Measurements from ENCODE around the gene STAP1.

- TF ChIP-seq CTCF (IDR thresholded peaks at IDR 0.05; ENCODE audit: low read depth, low read length, missing input control) (no peak), RAD21 (IDR thresholded peaks at IDR 0.05) (no peak), RXRA (IDR thresholded peaks at IDR 0.05) (no peak), SP1 (IDR thresholded peaks at IDR 0.05) (no peak), TAF1 (conservative IDR thresholded peaks at IDR 0.05) (no peak), ZBTB33 (IDR thresholded peaks at IDR 0.05) (no peak), HNF4G (IDR thresholded peaks at IDR 0.05) (no peak), GABPA (IDR thresholded peaks at IDR 0.05 in 1 of 2, conservative IDR thresholded peaks at IDR 0.05 in 1 of 2) (no peak), JUND (IDR thresholded peaks at IDR 0.05) (no peak)
- TF ChIP-seq, protein P1, sequence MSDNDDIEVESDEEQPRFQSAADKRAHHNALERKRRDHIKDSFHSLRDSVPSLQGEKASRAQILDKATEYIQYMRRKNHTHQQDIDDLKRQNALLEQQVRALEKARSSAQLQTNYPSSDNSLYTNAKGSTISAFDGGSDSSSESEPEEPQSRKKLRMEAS (IDR thresholded peaks at IDR 0.05): no peak
- TF ChIP-seq, protein P2, sequence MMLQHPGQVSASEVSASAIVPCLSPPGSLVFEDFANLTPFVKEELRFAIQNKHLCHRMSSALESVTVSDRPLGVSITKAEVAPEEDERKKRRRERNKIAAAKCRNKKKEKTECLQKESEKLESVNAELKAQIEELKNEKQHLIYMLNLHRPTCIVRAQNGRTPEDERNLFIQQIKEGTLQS (IDR thresholded peaks at IDR 0.05): no peak
Observed at GRCh38 chr4:67615119-67615518, 56.6 kb downstream of the STAP1 start.
